ENCODE measurements around the gene RRM2.
"Not testable (repeated sequence)": the region's sequence is repeated elsewhere in the genome, so short reads cannot be mapped to it uniquely, and the experiment has no call there.

Gene RRM2

DNA sequence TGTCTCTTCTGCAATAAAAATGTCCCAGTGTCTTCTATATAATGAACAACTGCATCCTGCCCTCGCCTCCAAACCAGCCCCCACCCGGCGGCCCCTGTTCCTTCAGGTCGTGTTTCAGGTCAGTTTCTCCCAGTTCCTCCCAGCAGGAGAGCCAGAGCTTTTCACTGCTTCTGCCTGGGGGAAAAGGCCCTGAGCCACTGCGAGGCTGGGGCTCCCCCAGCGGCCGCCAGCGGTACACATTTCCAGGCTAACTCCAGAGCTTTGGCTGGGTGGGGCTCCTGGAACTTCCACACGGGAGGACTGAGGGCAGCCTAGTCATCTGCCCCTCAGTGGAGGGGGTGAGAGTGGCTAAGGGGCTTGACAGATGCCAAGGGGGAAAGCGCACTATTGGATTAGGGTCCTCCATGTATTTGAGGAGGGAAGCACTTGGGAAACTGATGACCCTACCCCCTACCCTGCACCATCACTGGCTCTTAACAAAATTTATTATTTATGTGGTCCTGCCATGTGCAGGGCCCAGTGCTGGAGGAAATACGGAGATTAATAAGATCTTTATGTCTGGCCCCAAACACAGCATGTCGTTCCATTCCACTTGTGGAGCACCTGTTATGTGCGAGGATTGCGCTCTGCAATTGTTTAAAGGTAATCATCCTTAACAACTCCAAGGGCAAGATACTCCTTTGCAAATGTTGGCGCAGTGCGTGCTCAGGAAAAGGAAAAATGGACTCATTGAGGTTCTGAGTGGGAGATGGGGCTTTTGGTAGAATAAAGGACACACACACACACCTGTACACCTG lies 25.0 kb upstream of the RRM2 start:
- no CpG with 5 or more reads among the region's 16 CpGs for WGBS (ENCODE audit: extremely low coverage, insufficient coverage, insufficient read length)
- no peaks in the 10 kb centered on the region for H3K27me3 ChIP-seq (ENCODE audit: insufficient read depth, low read length)
- no peak overlapping the region for H3K4ac ChIP-seq (ENCODE audit: low read depth, low read length)
- no peak overlapping the region for H4K12ac ChIP-seq (ENCODE audit: low read depth, low read length)
- no peak overlapping the region for H3K14ac ChIP-seq (ENCODE audit: low read length)
- H3K9me3 ChIP-seq (ENCODE audit: insufficient read depth, low read depth, low read length): no peaks in the 10 kb centered on the region
- H2AFZ ChIP-seq (ENCODE audit: insufficient read depth, low read length, poor library complexity): no peak overlapping the region
- no peak overlapping the region for H3K4me3 ChIP-seq (ENCODE audit: low read depth, low read length)
- no peaks in the 10 kb centered on the region for H3K36me3 ChIP-seq (ENCODE audit: control insufficient read depth in 1 of 2, insufficient read depth in 2 of 2, low read length in 2 of 2)
- no peaks in the 10 kb centered on the region for H3K79me1 ChIP-seq (ENCODE audit: low read length)
- H3K4me2 ChIP-seq (ENCODE audit: low read length): no peak overlapping the region
- no peak overlapping the region for H2BK5ac ChIP-seq (ENCODE audit: low read depth, low read length, poor library complexity)
- H3K18ac ChIP-seq (ENCODE audit: low read length): no peak overlapping the region
- no peak overlapping the region for H2BK12ac ChIP-seq (ENCODE audit: low read length)
- no peak overlapping the region for H3K23ac ChIP-seq (ENCODE audit: low read length)
- no peak overlapping the region for H3K27ac ChIP-seq (ENCODE audit: low read depth, low read length)
- H2BK120ac ChIP-seq (ENCODE audit: insufficient read depth, low read length, poor library complexity): no peak overlapping the region
- H4K91ac ChIP-seq (ENCODE audit: low read depth, low read length): no peak overlapping the region
- H2AK5ac ChIP-seq (ENCODE audit: low read length): no peak overlapping the region
- H4K8ac ChIP-seq (ENCODE audit: low read depth, low read length): no peak overlapping the region
- H3K4me1 ChIP-seq (ENCODE audit: control insufficient read depth in 1 of 2, insufficient read depth in 2 of 2, low read length in 2 of 2): peaks cover 0 to 2% of the 10 kb centered on the region in 2 experiments
- H3K79me2 ChIP-seq (ENCODE audit: control insufficient read depth, insufficient read depth, low read length, poor library complexity): no peaks in the 10 kb centered on the region
- no peak overlapping the region for H3K9ac ChIP-seq (ENCODE audit: low read length)
- peak; percentile 69 to 82 for DNase-seq

DNA sequence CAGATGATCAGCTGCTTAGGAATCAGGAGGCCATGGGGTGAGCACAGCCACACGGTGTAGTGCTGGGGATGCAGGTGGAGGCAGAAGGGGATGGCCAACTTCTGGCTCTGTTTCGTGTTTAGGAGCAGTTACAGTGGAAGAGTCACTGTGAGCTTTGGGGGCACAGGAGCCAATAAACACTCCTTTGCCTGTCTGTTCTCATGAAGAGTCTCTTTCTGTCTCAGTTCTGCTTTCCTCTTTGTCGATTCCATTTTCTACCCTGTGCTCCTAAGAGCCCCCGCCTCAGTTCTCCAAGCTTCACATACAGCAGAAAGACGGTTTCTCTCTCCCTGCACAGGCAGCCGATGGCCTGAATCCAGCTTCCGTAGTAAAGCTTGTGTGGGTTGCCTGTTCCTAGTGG lies 21.0 kb upstream of the RRM2 start:
- Histone ChIP-seq H4K91ac (ENCODE audit: low read depth, low read length) (no peak overlapping the region), H2BK120ac (ENCODE audit: insufficient read depth, low read length, poor library complexity) (no peak overlapping the region), H3K4me3 (ENCODE audit: low read depth, low read length) (no peak overlapping the region), H4K8ac (ENCODE audit: low read depth, low read length) (no peak overlapping the region), H3K27me3 (ENCODE audit: insufficient read depth, low read length) (no peaks in the 10 kb centered on the region), H3K9ac (ENCODE audit: low read length) (no peak overlapping the region), H3K36me3 (ENCODE audit: control insufficient read depth in 1 of 2, insufficient read depth in 2 of 2, low read length in 2 of 2) (no peaks in the 10 kb centered on the region), H4K12ac (ENCODE audit: low read depth, low read length) (no peak overlapping the region), H3K18ac (ENCODE audit: low read length) (no peak overlapping the region), H3K9me3 (ENCODE audit: insufficient read depth, low read depth, low read length) (no peaks in the 10 kb centered on the region), H3K4me2 (ENCODE audit: low read length) (no peak overlapping the region), H3K79me1 (ENCODE audit: low read length) (no peaks in the 10 kb centered on the region), H3K14ac (ENCODE audit: low read length) (no peak overlapping the region), H2BK12ac (ENCODE audit: low read length) (no peak overlapping the region), H3K23ac (ENCODE audit: low read length) (no peak overlapping the region), H3K27ac (ENCODE audit: low read depth, low read length) (no peak overlapping the region), H2AFZ (ENCODE audit: insufficient read depth, low read length, poor library complexity) (no peak overlapping the region), H2AK5ac (ENCODE audit: low read length) (no peak overlapping the region), H3K79me2 (ENCODE audit: control insufficient read depth, insufficient read depth, low read length, poor library complexity) (no peaks in the 10 kb centered on the region), H3K4me1 (ENCODE audit: control insufficient read depth in 1 of 2, insufficient read depth in 2 of 2, low read length in 2 of 2) (peaks cover 0 to 2% of the 10 kb centered on the region in 2 experiments), H3K4ac (ENCODE audit: low read depth, low read length) (no peak overlapping the region), H2BK5ac (ENCODE audit: low read depth, low read length, poor library complexity) (no peak overlapping the region)
- DNase-seq: no peak
- WGBS (ENCODE audit: extremely low coverage, insufficient coverage, insufficient read length): no CpG with 5 or more reads among the region's 7 CpGs

DNA sequence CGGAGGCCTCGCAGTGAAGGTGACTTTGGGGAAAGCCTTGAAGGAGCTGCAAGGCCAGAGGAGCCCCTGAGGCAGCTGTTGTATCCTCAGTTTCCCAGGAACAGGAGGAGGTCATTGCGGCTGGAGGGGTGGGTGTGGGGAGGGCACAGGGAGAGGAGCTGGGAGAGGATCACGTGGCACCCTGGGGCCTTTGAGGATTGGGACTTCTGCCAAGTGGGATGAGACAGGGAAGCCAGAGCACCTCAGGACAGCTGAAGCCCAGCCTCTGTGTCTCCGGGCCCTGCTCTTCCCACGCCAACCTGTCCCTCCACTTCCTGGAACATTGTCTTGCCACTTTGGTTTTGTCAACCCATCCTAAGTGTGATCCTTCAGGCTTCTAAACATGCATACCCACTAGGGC lies 19.4 kb upstream of the RRM2 start:
- Histone ChIP-seq H3K79me1 (ENCODE audit: low read length) (no peaks in the 10 kb centered on the region), H2AK5ac (ENCODE audit: low read length) (no peak overlapping the region), H3K4ac (ENCODE audit: low read depth, low read length) (no peak overlapping the region), H4K91ac (ENCODE audit: low read depth, low read length) (no peak overlapping the region), H3K27ac (ENCODE audit: low read depth, low read length) (no peak overlapping the region), H2AFZ (ENCODE audit: insufficient read depth, low read length, poor library complexity) (no peak overlapping the region), H2BK12ac (ENCODE audit: low read length) (no peak overlapping the region), H2BK5ac (ENCODE audit: low read depth, low read length, poor library complexity) (no peak overlapping the region), H4K12ac (ENCODE audit: low read depth, low read length) (no peak overlapping the region), H3K79me2 (ENCODE audit: control insufficient read depth, insufficient read depth, low read length, poor library complexity) (no peaks in the 10 kb centered on the region), H3K36me3 (ENCODE audit: control insufficient read depth in 1 of 2, insufficient read depth in 2 of 2, low read length in 2 of 2) (no peaks in the 10 kb centered on the region), H3K4me1 (ENCODE audit: control insufficient read depth in 1 of 2, insufficient read depth in 2 of 2, low read length in 2 of 2) (no peaks in the 10 kb centered on the region), H3K14ac (ENCODE audit: low read length) (no peak overlapping the region), H3K9me3 (ENCODE audit: insufficient read depth, low read depth, low read length) (no peaks in the 10 kb centered on the region), H3K23ac (ENCODE audit: low read length) (no peak overlapping the region), H3K27me3 (ENCODE audit: insufficient read depth, low read length) (no peaks in the 10 kb centered on the region), H3K4me3 (ENCODE audit: low read depth, low read length) (no peak overlapping the region), H3K18ac (ENCODE audit: low read length) (no peak overlapping the region), H2BK120ac (ENCODE audit: insufficient read depth, low read length, poor library complexity) (no peak overlapping the region), H3K4me2 (ENCODE audit: low read length) (no peak overlapping the region), H3K9ac (ENCODE audit: low read length) (no peak overlapping the region), H4K8ac (ENCODE audit: low read depth, low read length) (no peak overlapping the region)
- DNase-seq: no peak
- WGBS (ENCODE audit: extremely low coverage, insufficient coverage, insufficient read length): no CpG with 5 or more reads among the region's 6 CpGs

- not testable (repeated sequence) for H3K4me3 ChIP-seq (ENCODE audit: low read depth, low read length); H3K79me2 ChIP-seq (ENCODE audit: control insufficient read depth, insufficient read depth, low read length, poor library complexity); H3K23ac ChIP-seq (ENCODE audit: low read length); H4K91ac ChIP-seq (ENCODE audit: low read depth, low read length); H2BK12ac ChIP-seq (ENCODE audit: low read length); H3K27ac ChIP-seq (ENCODE audit: low read depth, low read length); H3K14ac ChIP-seq (ENCODE audit: low read length); H2AFZ ChIP-seq (ENCODE audit: insufficient read depth, low read length, poor library complexity); H3K4ac ChIP-seq (ENCODE audit: low read depth, low read length); H2BK120ac ChIP-seq (ENCODE audit: insufficient read depth, low read length, poor library complexity); H3K18ac ChIP-seq (ENCODE audit: low read length); H3K4me1 ChIP-seq (ENCODE audit: control insufficient read depth in 1 of 2, insufficient read depth in 2 of 2, low read length in 2 of 2); H4K12ac ChIP-seq (ENCODE audit: low read depth, low read length); H3K4me2 ChIP-seq (ENCODE audit: low read length); H3K27me3 ChIP-seq (ENCODE audit: insufficient read depth, low read length); H2AK5ac ChIP-seq (ENCODE audit: low read length); H4K8ac ChIP-seq (ENCODE audit: low read depth, low read length); H3K9me3 ChIP-seq (ENCODE audit: insufficient read depth, low read depth, low read length); H2BK5ac ChIP-seq (ENCODE audit: low read depth, low read length, poor library complexity); DNase-seq; H3K36me3 ChIP-seq (ENCODE audit: control insufficient read depth in 1 of 2, insufficient read depth in 2 of 2, low read length in 2 of 2); H3K79me1 ChIP-seq (ENCODE audit: low read length); H3K9ac ChIP-seq (ENCODE audit: low read length)
These were observed 17.6 kb upstream of the RRM2 start for GRCh38 chr2:10104906-10105305.
